ENCODE measurements around the gene MID1.

GRCh38 chrX:10519761-10520160, 100.6 kb downstream of the MID1 start:
- TF ChIP-seq, protein P1, sequence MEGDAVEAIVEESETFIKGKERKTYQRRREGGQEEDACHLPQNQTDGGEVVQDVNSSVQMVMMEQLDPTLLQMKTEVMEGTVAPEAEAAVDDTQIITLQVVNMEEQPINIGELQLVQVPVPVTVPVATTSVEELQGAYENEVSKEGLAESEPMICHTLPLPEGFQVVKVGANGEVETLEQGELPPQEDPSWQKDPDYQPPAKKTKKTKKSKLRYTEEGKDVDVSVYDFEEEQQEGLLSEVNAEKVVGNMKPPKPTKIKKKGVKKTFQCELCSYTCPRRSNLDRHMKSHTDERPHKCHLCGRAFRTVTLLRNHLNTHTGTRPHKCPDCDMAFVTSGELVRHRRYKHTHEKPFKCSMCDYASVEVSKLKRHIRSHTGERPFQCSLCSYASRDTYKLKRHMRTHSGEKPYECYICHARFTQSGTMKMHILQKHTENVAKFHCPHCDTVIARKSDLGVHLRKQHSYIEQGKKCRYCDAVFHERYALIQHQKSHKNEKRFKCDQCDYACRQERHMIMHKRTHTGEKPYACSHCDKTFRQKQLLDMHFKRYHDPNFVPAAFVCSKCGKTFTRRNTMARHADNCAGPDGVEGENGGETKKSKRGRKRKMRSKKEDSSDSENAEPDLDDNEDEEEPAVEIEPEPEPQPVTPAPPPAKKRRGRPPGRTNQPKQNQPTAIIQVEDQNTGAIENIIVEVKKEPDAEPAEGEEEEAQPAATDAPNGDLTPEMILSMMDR (IDR thresholded peaks at IDR 0.05): no peak
- no peak for TF ChIP-seq POLR2A (IDR thresholded peaks at IDR 0.05)

All from Peyer's patch (tissue), 4 donors.